Activated B cell treated with CpG ODN at 0.5 μM for 24 hours (primary cell): ENCODE results near the gene PTPN5. TPM values are rescaled to one million over a fixed set of nuclear protein-coding genes. Genes with fewer than 3 reads are reported as not detected.
A peak's percentile ranks its signal among the peaks of the same experiment; 100 is the strongest.

Experiments used
- ATAC-seq: fragments of 200-7000 bp; cut with Tn5 transposase; one replicate; pipeline ENCODE4 v1.10.0; 2021; ENCODE audit warnings: low read depth, mild to moderate bottlenecking, moderate library complexity
- CTCF ChIA-PET: fragments of 350-600 bp; sonication (Branson Sonifier 250); formaldehyde crosslinking; loops from one replicate; lab custom pipeline; 2021; ENCODE audit warnings: antibody characterized with exemption; lab: Charles Lee
- POLR2A ChIA-PET: fragments of 350-600 bp; sonication (Branson Sonifier 250); formaldehyde crosslinking; loops from one replicate; lab custom pipeline; 2021; ENCODE audit warnings: antibody characterized with exemption; lab: Charles Lee
- DNase-seq: peaks from one replicate; pipeline ENCODE4 v3.0.0; 2022
- H3K27ac Mint-ChIP-seq: one replicate; pipeline ENCODE4 v1.8.0; 2020; ENCODE audit warnings: mixed read lengths
- H3K27me3 Mint-ChIP-seq: one replicate; pipeline ENCODE4 v1.8.0; 2021; ENCODE audit warnings: mixed read lengths
- H3K36me3 Mint-ChIP-seq: one replicate; pipeline ENCODE4 v1.8.0; 2021; ENCODE audit warnings: low read depth, mixed read lengths
- H3K4me1 Mint-ChIP-seq: one replicate; pipeline ENCODE4 v1.8.0; 2021; ENCODE audit warnings: mixed read lengths
- H3K4me3 Mint-ChIP-seq: one replicate; pipeline ENCODE4 v1.8.0; 2020; ENCODE audit warnings: mild to moderate bottlenecking, mixed read lengths
- H3K9me3 Mint-ChIP-seq: one replicate; pipeline ENCODE4 v1.8.0; 2020; ENCODE audit warnings: mixed read lengths
- CTCF ChIP-seq: fragments of 200-600 bp; IDR thresholded peaks from one replicate; pipeline ENCODE4 v1.8.0; 2022; ENCODE audit warnings: antibody characterized with exemption, mild to moderate bottlenecking
- intact Hi-C: fragments of 100-400 bp; cut with micrococcal nuclease; formaldehyde crosslinking; loops from one replicate; pipeline ENCODE4 v1.15.1; 2024
- total RNA-seq: library from RNA; stranded (reverse); gene quantifications from 2 replicates; pipeline ENCODE4 v1.2.3, GENCODE V29; 2022

PTPN5 gene
- total RNA-seq, 1 donor from 2014 or later: not detected

- peaks cover 17% of the 10 kb centered on the region for H3K4me1 Mint-ChIP-seq
- ChIA-PET CTCF (interaction anchor here (3.3 kb wide), 1 partner anchor 23 kb away, joined by 16 read pairs; no protein-coding TSS in a partner anchor), POLR2A (no interaction called here)
- H3K36me3 Mint-ChIP-seq: no peaks in the 10 kb centered on the region
- DNase-seq (no peak), ATAC-seq (no peak)
- intact Hi-C loops: loop anchor here (2.0 kb wide), 2 partner anchors 110 to 686 kb away; partner anchors contain the start of genes SERGEF and UEVLD
- H3K27me3 Mint-ChIP-seq: peaks cover 3% of the 10 kb centered on the region
- H3K4me3 Mint-ChIP-seq: peak overlapping the region; percentile 80
- TF ChIP-seq CTCF: no peak
- no peaks in the 10 kb centered on the region for H3K9me3 Mint-ChIP-seq
- H3K27ac Mint-ChIP-seq: no peak overlapping the region
Measured at GRCh38 chr11:18699269-18699596, 92.4 kb downstream of the PTPN5 start.

- no peak within 1 kb of the TSS for H3K27ac Mint-ChIP-seq
- intact Hi-C loops: loop anchor here (1.0 to 2.0 kb wide), 5 partner anchors 23 to 686 kb away; partner anchors contain the start of genes SERGEF, SPTY2D1 and UEVLD
- no peaks in the 10 kb centered on the region for H3K9me3 Mint-ChIP-seq
- ATAC-seq (peak; percentile 98), DNase-seq (peak; percentile 83)
- no peaks in the 10 kb centered on the region for H3K36me3 Mint-ChIP-seq
- ChIA-PET POLR2A (interaction anchor here (1.0 to 1.2 kb wide), 2 partner anchors 65 to 304 kb away, joined by 4 read pairs; partner anchors contain the start of genes LDHA and SPTY2D1), CTCF (interaction anchor here (3.3 kb wide), 1 partner anchor 24 kb away, joined by 16 read pairs; no protein-coding TSS in a partner anchor)
- H3K27me3 Mint-ChIP-seq: peaks cover 5% of the 10 kb centered on the region
- peaks cover 17% of the 10 kb centered on the region for H3K4me1 Mint-ChIP-seq
- H3K4me3 Mint-ChIP-seq: peak within 1 kb of the TSS; percentile 80
- no peak for TF ChIP-seq CTCF
Measured at GRCh38 chr11:18698341-18699268, 93.0 kb downstream of the PTPN5 start, which contains the start of gene TMEM86A. Gene TMEM86A, plus strand, starts transcription at chr11:18698779. Its CDS starts 108 bp downstream, at chr11:18698887.

GRCh38 chr11:18697576-18697975 lies 94.0 kb downstream of the PTPN5 start:
- ATAC-seq: no peak
- TF ChIP-seq CTCF: no peak
- POLR2A ChIA-PET: interaction anchor here (1.0 to 1.2 kb wide), 2 partner anchors 64 to 303 kb away, joined by 4 read pairs; partner anchors contain the start of genes LDHA and SPTY2D1
- Mint-ChIP-seq H3K36me3 (no peaks in the 10 kb centered on the region), H3K27me3 (peaks cover 6% of the 10 kb centered on the region), H3K27ac (no peak overlapping the region), H3K9me3 (no peaks in the 10 kb centered on the region), H3K4me1 (peaks cover 17% of the 10 kb centered on the region), H3K4me3 (peak overlapping the region; percentile 80)
- CTCF ChIA-PET: interaction anchor here (3.3 kb wide), 1 partner anchor 25 kb away, joined by 16 read pairs; no protein-coding TSS in a partner anchor
- no peak for DNase-seq
- intact Hi-C loops: no loop called here

- peaks cover 17% of the 10 kb centered on the region for H3K4me1 Mint-ChIP-seq
- H3K27me3 Mint-ChIP-seq: peaks cover 6% of the 10 kb centered on the region
- TF ChIP-seq CTCF: no peak
- ChIA-PET CTCF (interaction anchor here (3.3 kb wide), 1 partner anchor 26 kb away, joined by 16 read pairs; no protein-coding TSS in a partner anchor), POLR2A (no interaction called here)
- no peak for DNase-seq
- no peaks in the 10 kb centered on the region for H3K36me3 Mint-ChIP-seq
- H3K9me3 Mint-ChIP-seq: no peaks in the 10 kb centered on the region
- no peak overlapping the region for H3K27ac Mint-ChIP-seq
- no peak overlapping the region for H3K4me3 Mint-ChIP-seq
- no peak for ATAC-seq
- intact Hi-C loops: no loop called here
Measured at GRCh38 chr11:18696638-18697225, 94.9 kb downstream of the PTPN5 start.
